GM08714 (cell line): ENCODE results near the gene RPRD1B.

ENCODE experiments used
- H3K4me3 ChIP-seq: fragments of 200-500 bp; sonication (Bioruptor generic); 2 replicates; pipeline ENCODE4 v1.5.1; 2014; ENCODE audit warnings: mild to moderate bottlenecking, low read length, inconsistent platforms
- ZNF274 ChIP-seq: IDR thresholded peaks from 2 replicates; pipeline ENCODE4 v1.6.1; 2012; ENCODE audit warnings: mild to moderate bottlenecking, low read depth, low read length

Gene RPRD1B

DNA sequence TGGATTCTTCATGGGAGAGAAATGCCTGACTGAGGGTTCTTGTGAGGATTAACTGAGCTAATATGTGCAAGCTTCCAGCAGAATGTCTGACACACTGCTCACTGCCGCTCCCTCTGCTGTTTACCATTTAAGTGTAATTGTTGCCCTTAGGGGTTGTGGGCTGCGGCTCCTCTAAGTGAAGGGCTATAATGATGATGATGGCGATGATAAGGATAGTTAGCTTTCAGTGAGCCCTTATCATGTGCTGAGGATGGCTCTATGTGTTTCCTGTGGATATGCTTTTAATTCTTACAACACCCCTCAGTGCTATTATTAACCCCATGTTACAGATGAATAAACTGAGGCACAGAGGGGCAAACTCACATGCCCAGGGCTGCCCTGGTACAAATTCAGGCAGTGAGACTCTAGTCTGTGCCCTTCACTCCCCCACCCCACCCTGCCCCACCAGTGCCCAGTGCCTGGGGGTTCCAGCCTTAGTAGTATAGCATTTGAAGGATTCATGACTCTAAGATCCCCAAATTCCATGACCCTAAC lies 98.1 kb downstream of the RPRD1B start:
- TF ChIP-seq ZNF274, result no peak
- H3K4me3 ChIP-seq, result no peak overlapping the region

DNA sequence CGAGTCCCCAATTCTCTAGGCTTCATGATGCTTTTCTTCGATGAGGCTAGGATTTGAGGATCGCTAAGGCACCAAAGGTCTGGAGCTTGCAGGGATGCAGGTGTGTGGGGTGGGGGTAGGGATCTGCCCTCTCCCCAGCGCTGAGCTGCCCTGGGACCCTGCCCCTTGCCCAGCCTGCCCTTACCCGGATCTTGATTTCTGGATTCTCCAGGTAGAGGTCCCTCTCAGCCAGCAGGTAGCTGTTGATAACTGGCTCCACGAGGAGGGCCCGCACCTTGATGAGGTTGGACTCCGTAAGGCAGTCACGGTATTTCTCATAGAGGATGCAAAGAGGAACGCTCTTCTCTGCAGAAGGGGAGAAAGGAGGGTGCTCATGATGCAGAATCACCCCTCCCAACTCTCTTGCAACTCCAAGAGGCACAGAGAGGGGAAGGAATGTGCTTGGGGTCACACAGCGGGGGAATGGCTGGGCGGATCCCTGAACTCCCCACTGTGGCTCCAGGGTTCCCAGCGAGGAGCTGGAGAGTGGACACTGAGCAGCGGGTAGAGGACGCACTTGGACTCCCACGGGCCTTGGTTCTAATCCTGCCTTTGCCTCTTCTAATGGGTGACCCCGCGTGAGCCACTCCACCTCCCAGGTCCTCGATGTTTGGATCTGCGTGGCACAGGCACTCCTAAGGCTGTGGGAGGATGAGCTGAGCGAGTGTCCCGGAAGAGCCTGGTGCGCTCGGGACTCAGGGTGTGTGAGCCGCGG lies 98.8 kb downstream of the RPRD1B start:
- no peak overlapping the region for H3K4me3 ChIP-seq
- TF ChIP-seq ZNF274, result no peak

- no peak for TF ChIP-seq ZNF274
- H3K4me3 ChIP-seq, result no peak overlapping the region
Observed at GRCh38 chr20:38132910-38133501, 99.5 kb downstream of the RPRD1B start.

DNA sequence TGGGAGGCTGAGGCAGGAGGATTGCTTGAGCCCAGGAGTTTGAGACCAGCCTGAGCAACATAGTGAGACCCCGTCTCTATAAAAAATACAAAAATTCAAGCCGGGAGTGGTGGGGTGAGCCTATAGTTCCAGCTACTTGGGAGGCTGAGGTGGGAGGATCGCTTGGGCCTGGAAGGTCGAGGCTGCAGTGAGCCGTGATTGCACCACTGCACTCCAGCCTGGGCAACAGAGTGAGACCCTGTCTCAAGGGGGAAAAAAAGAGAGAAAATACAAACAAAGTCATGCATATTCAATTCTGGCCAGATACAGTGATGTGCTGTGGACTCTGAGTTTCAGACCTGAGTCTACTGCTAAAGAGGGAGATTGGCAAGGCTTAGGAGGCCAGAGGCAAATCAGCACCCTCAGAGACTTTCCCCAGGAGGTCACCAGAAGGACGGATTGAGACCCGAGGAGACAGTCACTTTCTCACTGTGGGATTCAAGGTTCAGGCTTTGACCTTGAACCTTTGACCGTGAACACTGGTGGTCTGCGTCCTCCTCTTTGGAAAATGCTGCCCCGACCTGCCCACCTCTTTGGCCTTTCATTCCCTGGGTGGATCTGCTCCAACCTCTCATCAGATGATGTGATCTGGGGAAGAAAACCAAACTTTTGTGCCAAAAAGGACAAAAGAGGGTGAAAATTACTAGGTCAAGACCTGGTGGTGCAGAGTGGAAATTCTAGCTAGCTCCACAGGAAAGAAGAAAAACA lies 100.3 kb downstream of the RPRD1B start:
- no peak for TF ChIP-seq ZNF274
- no peak overlapping the region for H3K4me3 ChIP-seq

- no peak for TF ChIP-seq ZNF274
- no peak overlapping the region for H3K4me3 ChIP-seq
Observed at GRCh38 chr20:38134427-38135270, 101.1 kb downstream of the RPRD1B start.

DNA sequence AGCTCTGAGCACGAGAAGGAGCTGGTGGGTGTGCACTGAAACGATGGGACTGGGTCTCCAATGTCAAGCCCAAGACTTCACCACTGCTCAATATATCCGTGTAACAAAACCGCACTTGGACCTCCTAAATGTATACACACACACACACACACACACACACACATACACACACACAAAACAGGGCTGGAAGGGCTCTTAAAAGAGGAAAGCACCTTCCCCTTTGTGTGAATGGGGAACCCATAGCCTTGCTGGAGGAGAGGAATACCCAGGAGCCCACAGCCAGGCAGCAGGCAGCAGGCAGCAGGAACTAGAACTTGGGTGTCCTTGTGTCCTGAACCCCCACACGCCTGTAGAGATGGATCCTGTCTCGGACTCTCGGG lies 101.7 kb downstream of the RPRD1B start:
- no peak overlapping the region for H3K4me3 ChIP-seq
- no peak for TF ChIP-seq ZNF274

GRCh38 chr20:38135651-38136420 lies 102.3 kb downstream of the RPRD1B start:
- TF ChIP-seq ZNF274, result no peak
- no peak overlapping the region for H3K4me3 ChIP-seq

- H3K4me3 ChIP-seq, result no peak overlapping the region
Observed at GRCh38 chr20:38136421-38137245, 103.1 kb downstream of the RPRD1B start.

GRCh38 chr20:38137441-38138037 lies 104.0 kb downstream of the RPRD1B start:
- no peak overlapping the region for H3K4me3 ChIP-seq
- no peak for TF ChIP-seq ZNF274

More at GRCh38 chr20:38136421-38137245, 103.1 kb downstream of the RPRD1B start:
- no peak for TF ChIP-seq ZNF274

DNA sequence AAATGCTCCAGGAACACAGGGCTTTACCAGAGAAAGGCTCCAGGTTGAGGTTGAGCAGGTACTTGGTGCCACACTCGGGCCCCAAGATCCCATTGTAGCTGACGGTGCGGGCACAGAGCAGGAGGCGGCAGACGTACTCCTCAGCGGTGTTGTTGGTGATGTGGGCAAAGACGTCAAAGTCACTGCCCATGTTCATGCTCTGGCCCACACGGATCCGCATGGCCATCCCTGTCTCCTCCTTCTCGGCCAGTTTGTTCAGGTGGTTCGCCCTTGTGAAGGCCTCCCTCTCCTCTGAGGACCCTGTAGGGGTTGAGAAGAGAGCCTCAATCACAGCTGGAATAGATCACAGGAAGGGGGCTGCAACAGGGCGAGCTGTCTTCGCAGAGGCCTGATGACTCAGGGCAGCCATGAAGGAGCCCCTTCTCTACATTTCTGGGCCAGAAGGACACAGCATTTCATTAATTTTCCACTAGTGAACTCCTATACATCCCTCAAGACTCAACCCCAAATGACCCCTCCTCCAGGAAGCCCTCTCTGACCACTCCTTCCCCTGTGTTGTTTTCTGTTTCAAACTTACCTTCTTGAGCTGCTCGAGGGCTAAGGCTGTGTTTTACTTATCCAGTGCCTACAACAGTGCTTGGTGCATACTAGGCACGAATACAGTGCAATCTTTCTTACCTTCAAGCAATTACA lies 104.7 kb downstream of the RPRD1B start:
- no peak for TF ChIP-seq ZNF274

DNA sequence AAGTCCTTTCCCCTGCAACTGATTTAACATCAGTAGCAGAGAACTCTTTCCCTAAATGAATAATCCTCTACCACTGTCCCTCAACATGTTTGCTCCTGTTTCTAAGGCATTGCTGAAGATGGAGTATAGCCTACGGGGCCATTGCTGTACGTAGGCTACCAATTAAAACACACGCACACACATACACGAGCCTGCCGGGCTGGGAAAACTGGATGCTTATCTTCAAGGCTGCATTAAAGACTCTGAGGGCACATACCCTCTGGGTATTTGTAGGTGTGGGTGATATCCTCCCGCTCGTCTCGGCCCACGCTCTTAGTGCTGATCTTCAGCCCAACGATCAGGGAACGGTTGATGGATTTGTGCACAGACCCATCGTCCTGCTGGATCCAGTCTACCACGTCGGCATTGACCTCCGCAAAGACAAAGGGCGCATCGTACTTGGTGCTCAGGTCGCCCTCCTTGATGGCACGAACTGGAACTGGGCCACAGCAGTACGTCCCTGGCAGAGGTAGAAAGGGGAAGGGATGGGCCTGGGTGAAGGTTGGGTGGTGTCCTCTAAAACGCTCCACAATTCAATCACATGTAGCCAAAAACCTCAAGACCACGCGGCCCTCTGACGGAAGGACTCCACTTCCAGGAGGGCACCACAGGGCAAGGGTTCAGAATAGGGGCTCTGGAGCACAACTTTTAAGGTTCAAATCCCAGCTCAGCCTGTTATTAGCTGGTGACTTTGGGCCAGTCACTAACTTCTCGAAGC lies 105.8 kb downstream of the RPRD1B start:
- no peak overlapping the region for H3K4me3 ChIP-seq
- TF ChIP-seq ZNF274, result no peak

More for the DNA sequence above, 104.7 kb downstream of the RPRD1B start:
- no peak overlapping the region for H3K4me3 ChIP-seq
